ENCODE results near the gene HACD4.

HACD4 gene

GRCh38 chr9:20962536-20963225, 68.8 kb downstream of the HACD4 start:
- DNase-seq, result no peak

DNA sequence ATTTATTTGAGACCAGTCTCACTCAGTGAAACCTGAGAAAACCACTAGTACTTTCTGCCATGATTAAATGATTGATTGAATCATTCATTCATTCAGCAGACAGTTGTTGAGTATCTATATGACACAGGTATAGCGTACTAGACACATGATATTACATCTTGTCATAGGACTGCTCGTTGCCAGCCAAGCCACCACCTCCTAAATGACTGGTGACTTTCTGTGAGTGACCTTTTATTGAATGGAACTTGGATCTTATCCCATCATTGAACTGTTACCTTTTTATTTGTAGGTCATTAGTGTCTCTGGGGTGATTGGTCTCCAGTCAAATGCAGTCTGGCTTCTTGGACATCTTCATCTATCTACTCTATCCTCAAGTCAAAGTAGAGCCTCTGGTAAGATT, 80.7 kb downstream of the HACD4 start:
- DNase-seq, result no peak
